ENCODE measurements around the gene ACTG2. TPM values are rescaled to one million over a fixed set of nuclear protein-coding genes. Genes with fewer than 3 reads are reported as not detected.

The ACTG2 gene
- total RNA-seq, 4 donors from 2014 or later: 9.4 to 43.5 (median 20.7) TPM

- no peak for TF ChIP-seq POLR2A (IDR thresholded peaks at IDR 0.05)
- TF ChIP-seq CTCF (IDR thresholded peaks at IDR 0.05): no peak
- no peak for TF ChIP-seq EP300 (IDR thresholded peaks at IDR 0.05)
- TF ChIP-seq POLR2AphosphoS5 (IDR thresholded peaks at IDR 0.05): no peak
- no peak overlapping the region for H3K27ac ChIP-seq
- H3K4me1 ChIP-seq: peaks cover 27% of the 10 kb centered on the region
- no peak for DNase-seq (ENCODE audit: low spot score in 2 of 2)
- no peaks in the 10 kb centered on the region for H3K9me3 ChIP-seq
- no peak overlapping the region for H3K4me3 ChIP-seq
- no peaks in the 10 kb centered on the region for H3K27me3 ChIP-seq
- WGBS: 63% methylated on average over 2 of the region's 2 CpGs
- H3K36me3 ChIP-seq: peaks cover 24% of the 10 kb centered on the region
Observed at GRCh38 chr2:73942664-73943063, 49.9 kb downstream of the ACTG2 start.

- H3K9me3 ChIP-seq: no peaks in the 10 kb centered on the region
- no peak overlapping the region for H3K4me3 ChIP-seq
- 88% methylated on average over 4 of the region's 4 CpGs for WGBS
- no peak for DNase-seq (ENCODE audit: low spot score in 2 of 2)
- H3K4me1 ChIP-seq: peaks cover 11% of the 10 kb centered on the region
- TF ChIP-seq CTCF (IDR thresholded peaks at IDR 0.05) (no peak), POLR2A (IDR thresholded peaks at IDR 0.05) (no peak)
- no peak overlapping the region for H3K27ac ChIP-seq
- H3K36me3 ChIP-seq: peaks cover 44% of the 10 kb centered on the region
- no peaks in the 10 kb centered on the region for H3K27me3 ChIP-seq
Observed at GRCh38 chr2:73944714-73945113, 51.9 kb downstream of the ACTG2 start.

- TF ChIP-seq POLR2A (IDR thresholded peaks at IDR 0.05): no peak
- TF ChIP-seq EP300 (IDR thresholded peaks at IDR 0.05): no peak
- TF ChIP-seq CTCF (IDR thresholded peaks at IDR 0.05): no peak
- no peak for TF ChIP-seq POLR2AphosphoS5 (IDR thresholded peaks at IDR 0.05)
Observed at GRCh38 chr2:73946215-73946614, 53.4 kb downstream of the ACTG2 start.

GRCh38 chr2:73946666-73947065, 53.9 kb downstream of the ACTG2 start:
- Histone ChIP-seq H3K27ac (no peak overlapping the region), H3K27me3 (no peaks in the 10 kb centered on the region), H3K4me3 (no peak overlapping the region), H3K9me3 (no peaks in the 10 kb centered on the region), H3K36me3 (peaks cover 59% of the 10 kb centered on the region), H3K4me1 (no peaks in the 10 kb centered on the region)
- no peak for DNase-seq (ENCODE audit: low spot score in 2 of 2)
- TF ChIP-seq POLR2AphosphoS5 (IDR thresholded peaks at IDR 0.05) (no peak), EP300 (IDR thresholded peaks at IDR 0.05) (no peak), POLR2A (IDR thresholded peaks at IDR 0.05) (no peak), CTCF (IDR thresholded peaks at IDR 0.05) (no peak)
- 77% methylated on average over 3 of the region's 3 CpGs for WGBS

More at GRCh38 chr2:73946215-73946614, 53.4 kb downstream of the ACTG2 start:
- no peaks in the 10 kb centered on the region for H3K4me1 ChIP-seq
- DNase-seq (ENCODE audit: low spot score in 2 of 2): no peak
- no peaks in the 10 kb centered on the region for H3K27me3 ChIP-seq
- H3K4me3 ChIP-seq: no peak overlapping the region
- H3K27ac ChIP-seq: no peak overlapping the region
- 76% methylated on average over 1 of the region's 1 CpG for WGBS
- H3K36me3 ChIP-seq: peaks cover 55% of the 10 kb centered on the region
- H3K9me3 ChIP-seq: no peaks in the 10 kb centered on the region

- 93% methylated on average over 5 of the region's 5 CpGs for WGBS
- TF ChIP-seq EP300 (IDR thresholded peaks at IDR 0.05) (no peak), POLR2A (IDR thresholded peaks at IDR 0.05) (no peak), POLR2AphosphoS5 (IDR thresholded peaks at IDR 0.05) (no peak), CTCF (IDR thresholded peaks at IDR 0.05) (no peak)
- no peak overlapping the region for H3K4me3 ChIP-seq
- H3K9me3 ChIP-seq: no peaks in the 10 kb centered on the region
- no peaks in the 10 kb centered on the region for H3K27me3 ChIP-seq
- H3K27ac ChIP-seq: no peak overlapping the region
- H3K36me3 ChIP-seq: peaks cover 68% of the 10 kb centered on the region
- no peak for DNase-seq (ENCODE audit: low spot score in 2 of 2)
- H3K4me1 ChIP-seq: no peaks in the 10 kb centered on the region
Observed at GRCh38 chr2:73947412-73948018, 54.7 kb downstream of the ACTG2 start.
